D721Med (cell line): ENCODE data around the gene C5orf22.
"Not testable (repeated sequence)": the region's sequence is repeated elsewhere in the genome, so short reads cannot be mapped to it uniquely, and the experiment has no call there.

Experiments
- DNase-seq: peaks from one replicate; pipeline ENCODE4 v3.0.0; 2011; ENCODE audit warnings: low spot score; ENCODE audit not compliant: insufficient read length
- FAIRE-seq: peaks from 2 replicates; lab custom pipeline; 2011; peaks lifted over from hg19 to GRCh38; lab: Jason Lieb, UNC
- CTCF ChIP-seq: IDR thresholded peaks from 2 replicates; pipeline ENCODE4 v1.5.1; 2012; ENCODE audit warnings: mild to moderate bottlenecking, control low read depth; ENCODE audit not compliant: insufficient read depth; ENCODE audit errors: missing control alignments

The C5orf22 gene

GRCh38 chr5:31598640-31599611 is 66.8 kb downstream of the C5orf22 start:
- no peak for TF ChIP-seq CTCF
- no peak for FAIRE-seq
- DNase-seq, result no peak

GRCh38 chr5:31602305-31602704 is 70.2 kb downstream of the C5orf22 start:
- FAIRE-seq, DNase-seq: not testable (repeated sequence)

- no peak for TF ChIP-seq CTCF
- FAIRE-seq, result no peak
These were observed 72.1 kb downstream of the C5orf22 start for GRCh38 chr5:31604240-31604639.

GRCh38 chr5:31604644-31605043 is 72.5 kb downstream of the C5orf22 start:
- no peak for FAIRE-seq
- DNase-seq, result no peak
- TF ChIP-seq CTCF, result no peak

More at GRCh38 chr5:31604240-31604639, 72.1 kb downstream of the C5orf22 start:
- no peak for DNase-seq
